GM18499 (cell line): ENCODE data around the gene PRR33.
"Not testable (repeated sequence)": the region's sequence is repeated elsewhere in the genome, so short reads cannot be mapped to it uniquely, and the experiment has no call there.

Experiments used
- ATAC-seq: cut with Tn5 transposase; IDR thresholded peaks from one replicate; pipeline ENCODE4 v1.9.1; 2021; ENCODE audit warnings: moderate number of reproducible peaks; ENCODE audit not compliant: insufficient read depth, unreplicated experiment

The PRR33 gene

DNA sequence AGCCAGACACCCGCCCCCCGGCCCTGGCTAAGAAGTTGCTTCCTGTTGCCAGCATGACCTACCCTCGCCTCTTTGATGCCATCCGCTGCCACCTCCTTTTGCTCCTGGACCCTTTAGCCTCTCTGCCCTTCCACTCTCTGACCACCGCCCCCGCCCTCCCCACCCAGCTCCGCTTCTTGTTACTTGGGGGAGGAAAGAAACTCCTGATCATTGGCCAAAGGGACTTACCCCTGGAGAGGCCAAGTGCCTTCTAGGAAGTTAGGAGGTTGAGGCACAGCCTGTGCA is at the start of gene PRR33:
Gene PRR33, minus strand, starts transcription at position 65 of the 285 bp plus-strand sequence. CDS start 1,311 bp downstream, outside the sequence.
- ATAC-seq = no peak

DNA sequence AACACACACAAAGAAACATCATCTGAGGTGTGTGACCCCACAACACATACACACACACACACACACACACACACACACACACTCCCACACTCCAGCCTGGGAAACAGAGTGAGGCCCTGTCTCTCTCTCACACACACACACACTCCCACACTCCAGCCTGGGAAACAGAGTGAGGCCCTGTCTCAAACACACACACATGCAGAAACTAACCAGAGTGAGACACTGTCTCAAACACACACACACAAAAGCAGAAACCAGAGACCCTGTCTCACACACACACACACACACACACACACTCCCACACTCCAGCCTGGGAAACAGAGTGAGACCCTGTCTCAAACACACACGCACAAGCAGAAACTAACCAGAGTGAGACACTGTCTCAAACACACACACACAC is 48.1 kb upstream of the PRR33 start:
- not testable (repeated sequence) for ATAC-seq

DNA sequence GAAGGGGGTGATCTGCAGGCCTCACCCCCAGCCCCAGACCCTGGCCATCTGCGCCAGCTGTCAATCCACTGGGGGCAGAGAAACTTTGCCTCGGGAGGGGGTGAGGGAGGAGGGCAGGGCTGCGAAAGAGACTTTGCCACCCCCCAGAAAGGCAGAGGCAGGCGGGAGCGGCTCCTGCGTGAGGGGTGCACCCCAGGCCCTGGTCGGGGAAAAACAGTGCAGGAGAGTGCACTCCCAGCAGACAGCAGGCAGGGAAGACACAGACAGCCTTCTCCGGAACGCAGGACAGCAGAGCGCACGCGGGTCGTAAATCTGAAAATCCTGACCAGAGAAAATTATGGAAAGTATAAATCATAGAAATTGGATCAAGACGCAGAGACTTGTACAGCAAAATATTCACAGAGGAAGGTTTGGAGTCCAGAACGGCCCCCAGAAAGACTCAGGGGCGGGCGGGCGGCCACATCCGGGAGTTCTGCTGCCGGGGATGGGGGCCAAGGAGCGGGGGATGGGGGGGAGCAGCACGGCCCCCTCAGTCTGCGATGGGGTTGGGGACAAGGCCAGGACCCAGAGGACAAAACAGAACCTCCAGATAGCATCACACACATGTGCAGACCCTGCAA is 47.4 kb upstream of the PRR33 start:
- no peak for ATAC-seq

DNA sequence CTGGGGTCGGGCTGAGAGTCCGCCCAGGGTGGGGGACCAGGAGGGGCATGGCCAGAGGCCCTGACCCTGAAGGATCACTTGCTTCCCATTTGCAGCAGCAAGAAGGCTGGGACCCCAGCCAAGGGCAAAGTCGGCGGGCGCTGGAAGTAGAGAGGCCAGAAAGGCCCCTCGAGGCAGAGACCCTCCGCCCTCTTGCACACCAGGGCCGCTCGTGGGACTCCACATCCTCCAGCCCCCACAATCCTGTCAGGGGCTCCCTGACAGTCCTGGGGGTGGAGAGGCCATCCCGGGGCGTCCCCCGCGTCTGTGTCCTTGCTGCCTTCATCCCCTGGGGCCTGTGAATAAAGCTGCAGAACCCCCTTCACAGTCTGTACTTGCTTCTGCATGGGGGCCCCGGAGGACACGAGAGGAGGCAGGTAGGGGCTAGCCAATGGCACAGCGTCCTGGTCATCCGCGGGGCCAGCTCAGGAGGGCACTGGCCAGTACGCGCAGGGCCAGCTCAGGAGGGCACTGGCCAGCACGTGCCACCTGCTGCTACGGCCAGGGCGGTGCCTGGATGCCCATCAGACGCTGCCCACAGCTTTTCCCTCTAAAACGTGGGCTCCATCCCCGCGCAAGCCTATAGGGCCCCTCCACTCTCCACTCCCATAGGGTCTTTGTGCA is 46.8 kb upstream of the PRR33 start:
- no peak for ATAC-seq

DNA sequence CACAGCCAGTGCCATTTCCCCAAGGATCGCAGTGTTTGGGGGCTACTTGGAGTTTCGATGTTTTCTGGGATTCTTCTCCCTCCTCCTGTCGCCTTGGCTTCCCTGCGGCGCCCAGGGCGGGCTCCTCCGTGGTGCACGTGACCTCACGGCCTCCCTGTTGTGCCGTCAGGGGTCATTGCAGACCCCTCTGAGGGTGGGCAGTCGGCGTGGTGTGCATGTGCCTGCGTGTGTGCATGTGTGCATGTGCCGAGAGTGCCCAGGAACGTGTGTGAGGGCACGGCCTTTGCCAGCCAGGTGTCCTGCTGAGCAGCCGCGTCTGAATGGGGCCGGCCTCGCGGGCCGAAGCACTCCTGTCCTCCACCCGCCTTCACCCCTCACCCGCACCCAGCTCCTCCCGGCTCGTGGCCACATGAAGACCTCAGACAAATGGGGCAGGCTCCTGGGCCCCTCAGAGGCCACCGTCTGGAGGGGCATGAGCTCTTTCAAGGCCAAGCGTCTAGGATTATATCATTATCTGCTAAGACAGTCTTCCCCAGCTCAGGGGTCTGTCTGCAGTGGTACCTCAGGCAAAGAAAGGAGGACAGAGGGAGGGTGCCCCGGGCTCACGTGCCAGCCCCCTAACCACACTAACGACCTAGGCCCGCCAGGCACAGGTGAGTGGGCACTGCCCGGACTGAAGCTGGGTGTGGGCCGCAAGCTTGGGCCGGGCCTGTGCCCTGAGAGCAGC is 46.1 kb upstream of the PRR33 start:
- no peak for ATAC-seq

DNA sequence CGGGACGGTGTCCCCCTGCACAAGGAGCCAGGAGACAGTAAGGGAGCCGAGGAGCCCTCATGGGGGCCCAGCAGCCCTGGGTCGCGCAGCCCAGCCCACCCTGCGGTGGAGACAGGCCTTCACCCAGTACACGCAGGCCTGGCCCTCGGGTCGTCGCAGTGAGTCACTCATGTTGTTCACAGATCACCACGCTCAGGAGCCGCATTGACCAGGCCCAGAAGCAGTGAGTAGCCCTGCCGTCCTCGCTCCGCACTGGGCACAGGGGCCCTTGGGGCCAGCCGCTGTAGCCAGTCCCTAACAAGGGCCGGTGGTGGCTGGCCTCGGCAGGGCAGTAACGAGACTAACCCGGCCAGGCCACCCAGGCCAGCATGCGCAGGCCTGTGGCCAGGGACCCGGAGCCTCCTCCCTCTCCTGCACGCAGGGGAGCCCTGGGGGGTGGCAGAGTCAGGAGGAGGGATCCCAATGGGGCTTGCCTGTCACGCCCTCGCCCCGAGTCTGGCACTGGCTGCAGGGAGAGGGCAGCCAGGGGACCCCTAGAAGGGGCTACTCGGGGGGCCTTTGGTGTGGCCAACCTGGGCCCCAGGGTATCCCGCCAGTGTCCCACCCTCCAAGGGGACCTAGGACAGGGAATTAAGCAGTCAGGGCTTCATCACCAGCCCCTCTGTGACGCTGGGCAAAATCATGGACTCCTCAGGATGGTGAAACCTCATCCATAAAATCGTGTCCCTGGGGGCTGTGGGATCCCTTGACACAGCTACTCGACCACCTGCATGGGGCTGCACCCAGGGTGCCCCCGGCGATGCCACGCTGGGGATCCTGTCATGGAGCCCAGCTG is 45.3 kb upstream of the PRR33 start:
- no peak for ATAC-seq

DNA sequence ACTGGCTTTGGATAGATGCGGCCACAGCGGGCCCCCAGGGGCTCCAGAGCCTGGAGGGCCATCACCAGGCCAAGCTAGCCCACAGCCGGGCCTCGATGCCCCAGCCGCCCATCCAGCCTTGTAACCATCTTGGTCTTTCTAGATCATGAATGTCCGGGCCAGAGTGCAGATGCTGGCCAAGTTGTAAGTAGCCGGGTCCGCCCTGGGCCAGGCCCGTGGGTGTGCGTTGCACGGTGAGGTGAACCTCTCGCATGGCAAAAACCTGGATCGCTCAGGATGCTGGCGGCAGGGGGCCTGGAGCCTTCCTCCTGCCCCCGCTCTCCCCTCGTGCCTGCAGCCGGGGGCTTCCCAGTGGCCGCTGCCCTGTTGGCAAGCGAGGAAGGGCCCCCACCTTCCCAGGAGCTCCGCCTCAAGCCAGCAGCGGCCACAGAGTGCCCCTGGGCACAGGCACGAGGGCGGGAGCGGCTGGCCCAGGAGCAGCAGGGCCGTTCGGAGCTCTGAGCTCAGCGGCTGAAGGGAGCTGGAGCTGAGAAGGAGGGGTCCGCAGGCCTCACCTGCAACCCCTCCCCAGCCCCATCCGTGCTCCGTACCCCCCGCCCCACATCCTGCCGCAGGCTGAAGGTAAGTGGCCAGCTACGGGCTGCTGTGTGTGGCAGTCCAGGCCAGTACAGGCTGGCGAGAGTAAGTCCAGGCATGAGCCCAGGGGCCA is 44.5 kb upstream of the PRR33 start:
- no peak for ATAC-seq

DNA sequence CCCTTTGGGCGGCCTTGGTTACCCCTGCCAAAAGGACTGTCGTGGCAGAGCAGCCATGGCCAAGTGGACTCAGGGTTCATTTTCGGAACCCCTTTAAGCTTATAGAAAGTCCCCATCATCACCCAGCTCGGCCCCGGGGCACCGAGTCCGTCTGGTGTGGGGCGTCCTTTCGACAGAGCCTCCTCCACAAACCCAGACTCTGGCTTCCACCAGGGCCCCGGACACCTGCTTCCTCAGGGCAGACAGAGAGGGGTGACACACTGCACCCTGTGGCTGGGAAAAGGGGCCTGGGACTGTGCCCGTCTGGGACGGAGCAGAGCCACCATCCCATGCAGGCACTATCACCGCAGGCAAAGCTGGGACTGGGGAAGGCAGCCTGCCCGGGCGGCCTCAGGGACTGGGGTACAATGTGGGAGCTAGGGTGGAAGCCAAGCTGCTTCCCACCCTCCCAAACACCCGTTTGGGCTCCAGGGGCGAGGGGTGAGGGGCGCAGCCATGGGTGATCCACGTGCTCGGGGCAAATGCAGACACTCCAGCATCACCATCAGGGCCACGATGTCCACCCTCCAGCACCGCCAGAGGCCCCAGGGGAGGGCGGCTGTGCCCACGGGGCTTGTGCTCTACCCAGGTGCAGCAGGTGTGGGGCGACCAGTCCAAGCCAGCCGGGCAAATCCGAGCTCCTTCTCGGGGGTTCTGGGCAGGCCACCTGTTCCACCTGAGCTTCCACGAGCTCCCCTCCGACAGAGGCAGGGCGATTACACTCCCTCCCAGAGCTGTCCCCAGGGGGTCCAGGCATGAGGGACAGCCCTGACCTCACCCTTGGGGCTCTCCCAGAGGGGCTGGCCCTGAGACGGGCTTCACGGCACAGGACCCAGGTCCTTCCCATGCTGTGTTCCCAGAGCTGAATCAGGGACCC is 43.7 kb upstream of the PRR33 start:
- ATAC-seq = no peak

DNA sequence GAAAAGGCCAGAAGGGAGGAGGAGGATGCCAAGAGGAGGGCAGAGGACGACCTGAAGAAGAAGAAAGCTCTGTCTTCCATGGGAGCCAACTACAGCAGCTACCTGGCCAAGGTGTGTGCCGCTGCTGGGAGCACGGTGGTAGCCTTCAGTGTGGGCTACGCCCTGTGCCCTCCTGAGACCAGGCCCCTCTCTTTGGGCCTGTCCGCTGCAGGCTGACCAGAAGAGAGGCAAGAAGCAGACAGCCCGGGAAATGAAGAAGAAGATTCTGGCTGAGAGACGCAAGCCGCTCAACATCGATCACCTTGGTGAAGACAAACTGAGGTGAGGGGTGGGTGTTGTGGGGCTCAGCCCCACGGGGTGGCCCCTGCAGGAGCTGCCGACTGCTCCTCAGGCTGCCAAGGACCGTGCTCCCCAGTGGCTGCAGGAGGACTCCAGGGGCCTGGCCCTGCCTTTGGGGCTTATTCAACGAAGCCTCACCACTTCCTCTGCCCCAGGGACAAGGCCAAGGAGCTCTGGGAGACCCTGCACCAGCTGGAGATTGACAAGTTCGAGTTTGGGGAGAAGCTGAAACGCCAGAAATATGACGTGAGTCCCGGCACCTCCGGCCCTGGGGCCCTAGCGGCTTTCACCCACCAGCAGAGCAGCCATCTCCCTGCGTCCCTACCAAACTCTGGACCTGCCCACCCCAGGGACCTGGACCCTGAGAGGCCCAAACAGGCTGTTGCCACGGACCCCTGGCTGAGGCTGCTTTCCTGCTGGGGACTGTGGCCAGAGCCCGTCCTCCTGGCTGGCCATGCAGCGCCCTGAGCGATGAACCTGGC is 42.9 kb upstream of the PRR33 start:
- ATAC-seq = no peak

DNA sequence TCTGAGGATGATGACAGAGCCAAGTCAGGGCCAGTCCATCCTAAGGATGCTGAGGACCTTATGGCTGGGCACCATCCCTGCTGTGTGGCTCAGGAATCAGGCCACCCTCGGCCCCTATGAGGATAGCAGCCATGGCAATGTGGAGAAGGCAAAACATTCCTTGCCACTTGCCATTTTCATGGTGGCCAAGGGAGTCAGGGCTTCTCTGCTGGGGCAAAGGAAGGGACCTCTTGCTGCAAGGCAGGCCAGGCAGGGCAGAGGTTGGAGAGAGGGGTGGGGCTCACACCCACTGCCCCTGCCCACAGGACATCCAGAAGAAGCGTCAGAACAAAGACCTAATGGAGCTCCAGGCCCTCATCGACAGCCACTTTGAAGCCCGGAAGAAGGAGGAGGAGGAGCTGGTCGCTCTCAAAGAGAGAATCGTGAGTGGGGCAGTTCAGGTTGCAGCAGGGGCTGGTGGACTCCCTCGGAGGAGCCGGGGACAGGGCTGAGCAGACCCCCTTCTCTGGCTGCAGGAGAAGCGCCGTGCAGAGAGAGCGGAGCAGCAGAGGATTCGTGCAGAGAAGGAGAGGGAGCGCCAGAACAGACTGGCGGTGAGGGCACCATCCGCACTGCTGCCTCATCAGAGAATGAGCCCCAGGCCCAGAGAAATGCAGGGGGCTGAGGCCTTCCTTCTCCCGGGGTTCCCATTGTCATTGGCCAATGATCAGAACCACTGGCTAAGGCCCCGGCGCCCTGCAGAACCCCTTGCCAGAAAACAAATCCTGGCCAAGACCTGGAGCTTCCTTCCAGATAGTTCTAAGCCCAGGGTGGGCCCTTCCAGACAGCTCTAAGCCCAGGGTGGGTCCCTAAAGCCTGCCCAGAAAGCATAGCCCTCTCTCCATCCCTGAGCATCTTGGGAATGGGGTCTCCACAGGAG is 42.0 kb upstream of the PRR33 start:
- ATAC-seq = no peak

DNA sequence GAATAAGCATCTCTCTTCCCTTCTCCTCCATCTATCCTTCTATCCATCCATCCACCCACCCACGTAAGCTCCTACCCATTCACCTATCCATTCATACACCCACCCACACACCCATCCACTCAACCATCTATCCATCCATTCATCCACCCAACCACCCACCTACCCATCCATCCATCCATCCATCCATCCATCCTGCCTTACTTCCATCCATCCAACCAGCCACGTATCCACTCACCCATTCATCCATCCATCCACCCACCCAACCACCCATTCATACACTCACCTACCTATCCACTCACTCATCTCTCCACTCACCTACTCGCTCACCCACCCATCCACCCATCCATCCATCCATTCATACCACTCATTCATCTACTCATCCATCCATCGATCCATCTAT is 41.0 kb upstream of the PRR33 start:
- no peak for ATAC-seq

DNA sequence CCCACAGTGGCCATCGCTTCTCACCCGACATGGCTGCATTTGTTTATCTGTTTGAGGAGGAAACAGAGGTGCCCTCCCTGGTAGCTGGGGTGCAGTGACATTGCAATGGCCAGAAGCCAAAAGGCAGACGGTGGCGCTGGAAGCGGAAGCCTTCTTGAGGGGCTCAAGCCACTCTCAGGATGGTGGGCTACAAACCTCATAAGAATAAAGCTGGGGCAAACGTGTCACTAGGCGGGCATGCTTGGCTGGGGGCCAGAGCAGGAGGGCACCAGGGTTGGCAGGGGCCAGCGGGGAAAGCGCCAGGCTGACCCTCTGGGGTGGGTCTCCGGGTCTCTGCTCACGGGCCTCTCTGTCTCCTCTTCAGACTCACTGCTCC is 40.4 kb upstream of the PRR33 start:
- ATAC-seq = no peak

DNA sequence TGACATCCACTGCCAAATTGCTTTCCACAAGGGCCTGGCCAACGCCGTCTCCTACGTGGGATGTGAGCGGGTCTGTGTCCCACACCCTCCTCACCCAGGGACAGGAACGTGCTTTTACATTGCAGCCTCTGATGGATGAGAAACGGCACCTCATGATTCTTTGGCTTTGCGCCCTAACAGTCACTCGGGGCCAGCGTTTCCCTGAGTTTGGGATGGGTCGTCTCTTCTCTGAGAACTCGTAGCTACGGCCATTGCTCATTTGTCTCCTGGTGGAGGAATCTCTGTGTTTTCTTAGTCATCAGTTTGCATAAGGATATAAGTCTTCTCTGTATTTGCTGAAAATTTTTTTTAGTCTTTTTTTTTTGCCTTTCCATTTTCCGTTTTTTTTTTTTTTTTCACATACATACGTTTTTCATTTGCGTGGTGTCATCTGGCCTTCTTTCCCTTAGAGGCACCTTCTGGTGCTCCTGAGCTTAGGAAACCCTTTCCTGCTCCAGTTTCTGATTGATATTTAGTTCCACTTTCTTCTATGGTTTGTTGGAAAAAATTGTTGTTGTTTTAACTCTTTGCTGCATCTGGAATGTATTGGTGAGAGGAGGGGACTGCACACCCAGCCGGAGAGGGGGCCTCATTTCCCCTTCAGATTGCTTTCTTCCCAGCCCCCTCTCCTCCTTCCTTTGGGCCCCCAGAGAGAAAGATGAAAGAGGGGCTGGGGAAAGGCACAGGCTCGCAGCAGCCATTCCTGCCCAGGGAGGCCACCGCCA is 39.8 kb upstream of the PRR33 start:
- ATAC-seq = no peak

DNA sequence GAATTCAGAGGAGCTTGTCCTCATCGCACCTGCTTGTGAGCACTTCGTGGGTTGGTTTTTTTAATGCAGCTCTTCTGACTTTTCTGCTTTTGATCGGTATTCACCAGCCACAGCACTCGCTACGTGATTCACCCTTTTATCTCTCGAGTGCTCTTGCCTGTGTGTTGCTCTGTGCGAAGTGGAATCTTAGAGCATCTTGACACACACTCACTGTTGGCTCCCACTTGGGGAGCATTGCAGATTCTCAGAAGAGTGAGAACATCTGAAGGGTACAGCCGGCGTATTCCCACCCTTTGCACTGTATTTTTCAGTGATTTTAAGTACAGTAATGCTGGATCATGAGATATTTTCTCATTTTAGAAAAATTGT is 38.8 kb upstream of the PRR33 start:
- no peak for ATAC-seq

DNA sequence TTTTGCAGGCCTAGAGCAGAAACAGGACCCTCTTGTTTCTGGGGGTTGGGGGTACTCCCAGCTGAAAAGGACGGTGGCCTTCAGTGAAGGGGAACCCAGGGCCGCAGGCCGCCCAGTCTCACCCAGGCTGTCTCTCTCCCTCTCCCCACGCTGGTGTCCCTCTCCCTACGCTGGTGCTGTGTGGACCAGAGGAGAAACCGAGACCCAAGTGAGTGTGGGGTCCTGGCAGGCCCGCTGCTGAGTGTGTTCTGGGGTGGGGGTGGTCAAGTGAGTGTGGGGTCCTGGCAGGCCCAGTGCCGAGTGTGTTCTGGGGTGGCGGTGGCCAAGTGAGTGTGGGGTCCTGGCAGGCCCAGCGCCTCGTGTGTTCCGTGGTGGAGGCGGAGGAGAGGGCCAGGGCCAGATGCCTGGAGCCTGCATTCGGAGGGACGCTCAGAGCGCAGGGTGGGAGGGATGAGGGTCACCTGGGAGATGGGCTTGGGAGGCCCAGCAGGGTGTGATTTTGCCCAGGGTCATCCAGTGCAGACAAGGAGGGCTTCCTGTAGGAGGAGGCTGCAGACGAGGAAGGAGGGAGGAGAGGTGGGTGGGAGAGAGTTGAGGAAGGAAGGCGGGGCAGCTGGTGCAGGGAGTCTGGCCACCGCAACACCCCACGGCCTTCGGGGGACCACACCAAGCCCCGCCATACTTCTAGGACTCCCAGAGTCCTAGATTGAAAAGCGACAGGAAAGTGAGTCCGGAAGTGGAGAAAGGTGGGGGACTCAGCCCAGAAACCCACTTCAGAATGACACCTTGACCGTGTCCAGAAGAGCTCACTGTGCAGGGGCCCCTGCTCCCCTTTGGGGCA is 38.1 kb upstream of the PRR33 start:
- ATAC-seq = no peak

DNA sequence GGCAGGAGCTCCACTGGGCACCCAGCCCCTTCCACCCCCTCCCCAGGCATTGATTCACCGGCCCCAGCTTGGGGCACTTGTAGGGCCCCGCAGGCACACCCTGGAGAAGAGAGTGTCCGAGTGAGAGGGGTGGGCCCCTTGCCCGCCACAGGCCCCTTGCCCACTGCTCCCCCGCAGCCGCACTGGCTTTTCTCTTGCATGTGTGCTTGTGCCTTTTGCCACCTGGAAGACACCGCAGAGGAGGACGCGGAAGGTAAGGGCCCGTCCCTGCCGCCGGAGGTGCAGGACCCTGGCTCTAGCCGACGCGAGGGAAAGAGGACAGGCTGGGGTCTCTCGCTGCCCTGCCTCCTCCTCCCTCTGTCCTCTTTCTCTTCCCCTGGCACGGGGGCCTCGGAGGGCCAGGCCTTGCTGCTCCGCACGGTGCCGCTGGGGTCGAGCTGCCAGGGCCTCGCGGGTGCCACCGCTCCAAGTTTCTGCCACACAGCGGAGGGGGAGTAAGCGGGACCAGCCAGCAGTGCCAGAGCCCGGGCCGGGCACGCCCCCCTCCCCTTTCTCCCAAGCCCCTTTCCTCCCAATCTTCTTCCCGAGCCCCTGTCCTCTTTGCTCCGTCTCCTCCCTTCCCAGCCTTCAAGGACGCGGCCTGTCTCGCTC is 37.3 kb upstream of the PRR33 start:
- ATAC-seq = no peak
